DOHH2 (cell line): ENCODE results near the gene LIN54.

Experiments used
- H3F3A ChIP-seq: fragments of 200-600 bp; sonication (generic), shearing (Covaris generic); 2 replicates; pipeline ENCODE4 v1.6.0; 2016; ENCODE audit warnings: antibody characterized with exemption, mild to moderate bottlenecking; ENCODE audit not compliant: control insufficient read depth, insufficient read depth
- H3K27ac ChIP-seq: fragments of 200-600 bp; sonication (generic); 2 replicates; pipeline ENCODE4 v1.5.1; 2014; ENCODE audit warnings: low read depth, mild to moderate bottlenecking, low read length, moderate library complexity
- H3K27me3 ChIP-seq: fragments of 200-600 bp; sonication (generic); 2 replicates; pipeline ENCODE4 v1.6.1; 2014; ENCODE audit warnings: mild to moderate bottlenecking, low read length, mixed read lengths; ENCODE audit not compliant: control insufficient read depth
- H3K36me3 ChIP-seq: fragments of 200-600 bp; sonication (generic); 2 replicates; pipeline ENCODE4 v1.6.1; 2014; ENCODE audit warnings: mild to moderate bottlenecking, low read length, moderate library complexity, mixed read lengths; ENCODE audit not compliant: control insufficient read depth
- H3K4me1 ChIP-seq: fragments of 200-600 bp; sonication (generic); 2 replicates; pipeline ENCODE4 v1.6.1; 2014; ENCODE audit warnings: mild to moderate bottlenecking, low read length, mixed read lengths; ENCODE audit not compliant: control insufficient read depth
- H3K4me2 ChIP-seq: fragments of 200-600 bp; sonication (generic); 2 replicates; pipeline ENCODE4 v1.6.0; 2014; ENCODE audit warnings: mild to moderate bottlenecking, low read length, moderate library complexity
- H3K4me3 ChIP-seq: fragments of 200-600 bp; sonication (generic); 2 replicates; pipeline ENCODE4 v1.5.1; 2014; ENCODE audit warnings: mild to moderate bottlenecking, low read length, mixed read lengths
- H3K79me2 ChIP-seq: fragments of 200-600 bp; sonication (generic); 2 replicates; pipeline ENCODE4 v1.6.1; 2014; ENCODE audit warnings: mild to moderate bottlenecking, low read length, mixed read lengths; ENCODE audit not compliant: control insufficient read depth
- H3K9me2 ChIP-seq: fragments of 200-600 bp; sonication (generic); replicated peaks from 2 replicates; pipeline ENCODE4 v1.6.1; 2014; ENCODE audit warnings: mild to moderate bottlenecking, low read length, mixed read lengths; ENCODE audit not compliant: control insufficient read depth
- H3K9me3 ChIP-seq: fragments of 200-600 bp; sonication (generic); 2 replicates; pipeline ENCODE4 v1.6.1; 2014; ENCODE audit warnings: antibody characterized with exemption, low read length, mixed read lengths; ENCODE audit not compliant: control insufficient read depth, insufficient read depth
- H4K20me1 ChIP-seq: fragments of 200-600 bp; sonication (generic); 2 replicates; pipeline ENCODE4 v1.6.0; 2014; ENCODE audit warnings: low read depth, mild to moderate bottlenecking, antibody characterized with exemption, low read length, moderate library complexity; ENCODE audit not compliant: control insufficient read depth, insufficient read depth
- CTCF ChIP-seq: fragments of 200-600 bp; sonication (generic); IDR thresholded peaks from one replicate; pipeline ENCODE4 v1.5.1; 2014; ENCODE audit warnings: antibody characterized with exemption, mild to moderate bottlenecking, low read depth, low read length; ENCODE audit not compliant: poor library complexity, severe bottlenecking
- EZH2phosphoT487 ChIP-seq: fragments of 200-600 bp; sonication (generic); IDR thresholded peaks from 2 replicates; pipeline ENCODE4 v1.6.1; 2017; ENCODE audit warnings: borderline replicate concordance, mild to moderate bottlenecking, antibody characterized with exemption, low read length, moderate library complexity, mixed read lengths

LIN54 gene

GRCh38 chr4:82889287-82889686, 121.3 kb downstream of the LIN54 start:
- TF ChIP-seq CTCF (no peak), EZH2phosphoT487 (no peak)
- peak overlapping the region; percentile 81 for H3K4me2 ChIP-seq
- no peaks in the 10 kb centered on the region for H3K9me3 ChIP-seq
- peaks cover 28% of the 10 kb centered on the region for H3F3A ChIP-seq
- peaks cover 38% of the 10 kb centered on the region for H3K4me1 ChIP-seq
- peaks cover 26% of the 10 kb centered on the region for H3K36me3 ChIP-seq
- no peaks in the 10 kb centered on the region for H3K9me2 ChIP-seq
- H3K79me2 ChIP-seq: peaks cover 83% of the 10 kb centered on the region
- H3K27me3 ChIP-seq: no peaks in the 10 kb centered on the region
- H4K20me1 ChIP-seq: peaks cover 5% of the 10 kb centered on the region; the same call in 1 of the 2 replicates
- peak overlapping the region; percentile 79 for H3K4me3 ChIP-seq
- no peak overlapping the region for H3K27ac ChIP-seq

- H3K4me2 ChIP-seq: no peak overlapping the region
Measured at GRCh38 chr4:82886147-82886942, 124.3 kb downstream of the LIN54 start.

GRCh38 chr4:82885410-82885809, 125.2 kb downstream of the LIN54 start:
- no peaks in the 10 kb centered on the region; the same call in 1 of the 2 replicates for H3F3A ChIP-seq
- H3K4me3 ChIP-seq: no peak overlapping the region
- H3K36me3 ChIP-seq: peaks cover 14% of the 10 kb centered on the region
- H4K20me1 ChIP-seq: no peaks in the 10 kb centered on the region; the same call in 1 of the 2 replicates
- H3K9me3 ChIP-seq: no peaks in the 10 kb centered on the region
- H3K4me1 ChIP-seq: peaks cover 11% of the 10 kb centered on the region
- no peak for TF ChIP-seq EZH2phosphoT487
- no peak for TF ChIP-seq CTCF
- H3K27ac ChIP-seq: no peak overlapping the region
- no peak overlapping the region for H3K4me2 ChIP-seq
- no peaks in the 10 kb centered on the region for H3K9me2 ChIP-seq
- H3K79me2 ChIP-seq: peaks cover 85% of the 10 kb centered on the region
- H3K27me3 ChIP-seq: no peaks in the 10 kb centered on the region

More at GRCh38 chr4:82886147-82886942, 124.3 kb downstream of the LIN54 start:
- TF ChIP-seq CTCF: no peak
- H3K36me3 ChIP-seq: peaks cover 11% of the 10 kb centered on the region
- H3K9me2 ChIP-seq: no peaks in the 10 kb centered on the region
- H3K9me3 ChIP-seq: no peaks in the 10 kb centered on the region
- no peak overlapping the region for H3K27ac ChIP-seq
- peaks cover 12% of the 10 kb centered on the region for H3K4me1 ChIP-seq
- H4K20me1 ChIP-seq: no peaks in the 10 kb centered on the region; the same call in 1 of the 2 replicates
- peaks cover 90% of the 10 kb centered on the region for H3K79me2 ChIP-seq
- no peaks in the 10 kb centered on the region for H3F3A ChIP-seq
- H3K27me3 ChIP-seq: no peaks in the 10 kb centered on the region
- H3K4me3 ChIP-seq: no peak overlapping the region
